HG03521 (cell line): ENCODE results near the gene AHR.
"Not testable (repeated sequence)": the region's sequence is repeated elsewhere in the genome, so short reads cannot be mapped to it uniquely, and the experiment has no call there.

Experiments
- ATAC-seq: cut with Tn5 transposase; IDR thresholded peaks from one replicate; pipeline ENCODE4 v1.9.1; 2021; ENCODE audit warnings: mild to moderate bottlenecking, moderate library complexity; ENCODE audit not compliant: unreplicated experiment

AHR gene

GRCh38 chr7:17371671-17372524 is 73.4 kb downstream of the AHR start:
- no peak for ATAC-seq

GRCh38 chr7:17374157-17374556 is 75.7 kb downstream of the AHR start:
- no peak for ATAC-seq

DNA sequence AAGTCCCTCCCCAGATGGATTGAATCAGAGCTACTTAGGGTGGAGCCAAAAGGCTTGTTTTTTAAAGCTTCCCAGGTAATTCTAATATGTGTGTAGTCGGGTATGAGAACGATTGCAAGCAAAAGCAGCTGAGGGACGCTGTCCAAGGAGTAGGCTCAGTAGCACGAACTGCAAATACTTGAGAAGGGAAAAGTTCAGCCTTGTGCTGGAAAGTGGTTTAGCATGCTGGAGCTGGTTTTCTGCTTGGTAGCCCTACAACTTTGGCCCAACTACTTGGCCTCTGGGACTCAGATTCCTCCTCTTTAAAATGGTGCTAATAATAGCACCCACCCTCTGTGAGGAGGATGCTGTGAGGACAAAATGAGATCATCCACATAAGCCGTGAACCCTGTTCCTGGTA is 76.2 kb downstream of the AHR start:
- no peak for ATAC-seq

- ATAC-seq = no peak
Measured at GRCh38 chr7:17376595-17376994, 78.1 kb downstream of the AHR start.

DNA sequence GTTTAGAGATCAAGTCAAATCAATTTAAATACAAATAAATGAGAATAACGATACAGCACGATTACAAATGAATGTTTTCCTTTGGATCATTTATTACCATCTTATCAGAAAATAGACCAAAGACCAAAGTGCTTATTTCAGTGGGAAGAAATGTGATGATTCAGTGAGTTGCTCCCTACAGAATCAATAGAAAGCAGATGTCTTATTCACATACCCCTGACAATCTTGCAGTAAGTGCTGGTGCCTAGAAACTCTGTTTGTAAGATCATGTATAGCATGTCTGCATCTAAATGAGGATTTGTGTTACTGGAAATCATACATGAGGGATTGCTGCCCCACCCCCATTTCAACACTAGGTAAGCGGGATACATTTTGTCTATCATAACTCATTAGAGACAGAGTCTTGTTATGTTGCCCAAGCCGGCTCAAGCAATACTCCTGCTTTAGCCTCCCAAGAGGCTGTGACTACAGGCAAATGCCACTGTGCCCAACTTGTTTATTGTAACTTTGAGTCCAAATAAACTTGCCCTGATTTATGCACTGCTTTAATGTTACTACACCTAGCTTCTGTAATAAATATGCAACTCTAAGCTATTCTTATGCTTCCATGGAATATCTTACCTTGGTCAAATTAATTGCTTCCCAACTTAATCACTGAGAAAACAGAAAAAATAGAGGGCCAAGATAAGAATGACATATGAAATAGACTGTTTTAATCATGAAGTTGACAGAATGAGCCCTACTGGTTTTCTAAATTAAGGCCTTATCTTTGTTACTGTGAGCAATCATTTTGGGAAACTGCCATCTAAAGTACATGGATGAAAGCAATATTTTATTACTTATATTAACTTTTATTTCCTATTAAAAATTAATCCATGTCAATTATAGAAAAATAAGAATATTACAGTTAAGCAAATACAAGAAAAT is 82.5 kb downstream of the AHR start:
- no peak for ATAC-seq

DNA sequence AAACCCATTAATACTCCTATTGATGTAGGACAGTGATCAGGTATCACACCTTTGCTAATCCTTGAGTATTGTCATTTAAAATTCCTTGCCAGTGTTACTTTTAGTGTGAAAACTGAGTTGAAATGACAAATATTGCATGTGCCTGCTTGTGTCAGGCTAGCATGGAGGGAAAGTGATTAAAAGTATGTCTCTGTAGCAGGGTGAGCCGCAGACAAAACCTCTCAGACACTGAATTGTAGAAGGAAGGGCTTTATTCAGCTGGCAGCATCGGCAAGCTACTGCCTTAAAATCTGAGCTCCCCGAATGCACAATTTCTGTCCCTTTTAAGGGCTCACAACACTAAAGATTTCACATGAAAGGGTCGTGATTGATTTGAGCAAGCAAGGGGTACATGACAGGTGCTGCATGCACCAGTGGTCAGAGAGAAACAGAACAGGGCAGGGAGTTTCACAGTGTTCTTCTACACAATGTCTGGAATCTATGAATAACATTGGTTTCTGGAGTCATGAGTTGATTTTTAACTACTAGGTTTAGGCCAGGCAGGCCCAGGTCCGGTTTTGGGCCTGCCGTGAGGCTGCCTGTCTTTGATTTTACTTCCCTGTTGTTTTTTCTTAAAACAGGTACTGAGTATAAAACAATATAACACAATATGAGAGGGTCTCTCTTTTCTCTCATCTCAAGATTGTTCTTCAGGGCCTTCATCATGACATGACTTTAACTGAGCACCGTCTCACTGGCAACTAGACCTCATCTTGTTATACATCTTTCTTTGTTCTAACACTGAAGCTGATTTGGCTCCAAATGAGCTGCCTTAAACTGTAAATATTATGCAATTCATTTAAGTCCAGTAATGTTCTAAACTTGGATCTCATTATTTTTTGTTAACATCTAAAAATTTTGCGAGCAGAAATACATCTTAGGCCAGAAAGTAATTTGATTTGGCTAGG is 84.2 kb downstream of the AHR start:
- ATAC-seq = not testable (repeated sequence)

DNA sequence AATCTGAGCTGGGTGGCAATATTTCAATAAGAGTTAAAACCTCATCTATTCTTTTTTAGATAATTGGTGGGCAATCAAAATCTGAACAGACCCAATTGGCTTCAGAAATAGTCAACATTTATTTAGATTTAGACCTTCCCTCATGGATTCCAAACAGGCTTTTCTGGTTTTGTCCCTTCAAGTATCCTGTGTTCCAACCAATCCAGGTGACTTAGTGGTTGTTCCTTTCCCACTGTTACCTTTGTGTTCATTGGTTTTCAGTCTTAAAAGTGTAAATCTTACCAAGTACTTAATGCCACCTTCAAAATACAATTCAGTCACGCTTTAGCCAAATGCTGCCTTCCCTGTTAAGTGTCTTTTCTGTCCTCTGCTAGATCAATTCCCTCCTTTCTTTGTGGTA is 85.9 kb downstream of the AHR start:
- no peak for ATAC-seq

GRCh38 chr7:17385612-17386011 is 87.2 kb downstream of the AHR start:
- no peak for ATAC-seq

DNA sequence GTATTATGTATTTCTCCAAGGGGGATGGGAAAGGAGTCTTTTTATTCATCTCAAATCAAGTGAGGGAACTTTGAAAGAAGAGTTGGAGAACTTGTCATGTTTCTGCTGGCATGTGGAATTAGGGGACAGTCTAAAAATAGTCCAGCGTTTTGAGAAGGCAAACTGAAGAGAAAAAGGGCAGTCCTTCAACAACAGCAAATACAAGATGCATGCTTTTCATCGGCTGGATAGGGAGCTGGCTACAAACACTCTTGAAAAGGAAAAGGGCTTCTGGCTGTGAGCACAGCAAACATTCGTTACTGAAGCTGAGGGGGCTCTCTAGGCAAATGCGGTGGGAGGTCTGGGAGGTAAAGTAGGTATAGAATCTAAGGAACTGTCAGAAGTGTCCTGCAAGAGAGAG is 91.9 kb downstream of the AHR start:
- no peak for ATAC-seq

DNA sequence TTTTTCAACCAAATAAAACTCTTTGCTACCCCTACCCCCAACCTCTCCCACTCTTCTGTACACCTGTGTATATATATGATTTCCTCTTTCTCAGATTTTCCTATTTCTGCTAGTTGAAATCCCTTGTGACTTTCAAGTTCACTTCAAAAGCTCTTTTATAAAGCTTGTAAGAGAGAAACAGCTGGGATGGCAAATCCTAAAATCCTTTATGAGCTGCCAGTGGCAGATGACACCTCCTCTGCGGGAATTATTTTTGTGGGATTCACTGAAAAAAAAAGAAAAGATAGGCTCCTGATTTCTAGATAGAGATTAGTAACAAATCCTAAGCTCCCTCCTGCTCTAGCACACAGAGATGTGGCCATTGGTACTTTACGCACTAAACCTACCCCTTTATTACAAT is 92.9 kb downstream of the AHR start:
- ATAC-seq = no peak

DNA sequence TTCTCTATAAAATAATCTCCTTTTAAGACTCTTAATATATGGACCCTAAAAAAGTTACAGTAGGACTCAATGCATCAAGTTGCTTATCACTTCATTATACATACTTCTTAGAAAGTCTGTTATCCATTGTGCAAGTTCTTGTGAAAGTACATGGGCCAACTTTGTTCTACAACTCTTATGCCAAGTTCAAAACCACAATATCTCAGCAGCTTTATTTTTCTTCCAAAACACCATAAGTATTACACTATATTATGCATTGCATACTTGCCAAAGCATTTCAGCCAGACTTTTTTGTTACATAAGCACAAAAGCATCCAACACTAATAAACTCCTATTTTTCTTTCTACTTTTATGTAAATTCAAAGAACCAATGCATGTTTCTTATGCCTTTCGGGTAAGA is 94.4 kb downstream of the AHR start:
- no peak for ATAC-seq

- not testable (repeated sequence) for ATAC-seq
Measured at GRCh38 chr7:17394563-17394962, 96.1 kb downstream of the AHR start.
